Fibroblast of skin of left quadriceps (primary cell): ENCODE measurements around the gene GNMT.
"Not testable (repeated sequence)": the region's sequence is repeated elsewhere in the genome, so short reads cannot be mapped to it uniquely, and the experiment has no call there.

Experiments used
- DNase-seq, 2 experiments: peaks; one replicate each; pipeline ENCODE4 v3.0.0-alpha.2; 2013; ENCODE audit warnings: low read depth in 2 of 2

The GNMT gene

GRCh38 chr6:42941356-42941755 lies 19.2 kb upstream of the GNMT start:
- not testable (repeated sequence) for DNase-seq

GRCh38 chr6:42942444-42942843 lies 18.1 kb upstream of the GNMT start:
- DNase-seq, result no peak

- DNase-seq, result no peak
Observed at GRCh38 chr6:42947950-42948349, 12.6 kb upstream of the GNMT start.

- DNase-seq, result no peak
Observed at GRCh38 chr6:42952389-42952788, 8.2 kb upstream of the GNMT start.

- not testable (repeated sequence) for DNase-seq
Observed at GRCh38 chr6:42954405-42954804, 6.1 kb upstream of the GNMT start.

GRCh38 chr6:42958125-42958524 lies 2.4 kb upstream of the GNMT start:
- DNase-seq, result no peak

GRCh38 chr6:42959917-42960242 lies 674 bp upstream of the GNMT start:
- DNase-seq, result no peak

GRCh38 chr6:42961020-42961470 lies 491 bp downstream of the GNMT start:
- no peak for DNase-seq

GRCh38 chr6:42962096-42962495 lies 1.5 kb downstream of the GNMT start:
- DNase-seq, result no peak

- DNase-seq, result no peak
Observed at GRCh38 chr6:42962502-42963178, 2.1 kb downstream of the GNMT start.

GRCh38 chr6:42963179-42963854 lies 2.8 kb downstream of the GNMT start:
- no peak for DNase-seq

DNA sequence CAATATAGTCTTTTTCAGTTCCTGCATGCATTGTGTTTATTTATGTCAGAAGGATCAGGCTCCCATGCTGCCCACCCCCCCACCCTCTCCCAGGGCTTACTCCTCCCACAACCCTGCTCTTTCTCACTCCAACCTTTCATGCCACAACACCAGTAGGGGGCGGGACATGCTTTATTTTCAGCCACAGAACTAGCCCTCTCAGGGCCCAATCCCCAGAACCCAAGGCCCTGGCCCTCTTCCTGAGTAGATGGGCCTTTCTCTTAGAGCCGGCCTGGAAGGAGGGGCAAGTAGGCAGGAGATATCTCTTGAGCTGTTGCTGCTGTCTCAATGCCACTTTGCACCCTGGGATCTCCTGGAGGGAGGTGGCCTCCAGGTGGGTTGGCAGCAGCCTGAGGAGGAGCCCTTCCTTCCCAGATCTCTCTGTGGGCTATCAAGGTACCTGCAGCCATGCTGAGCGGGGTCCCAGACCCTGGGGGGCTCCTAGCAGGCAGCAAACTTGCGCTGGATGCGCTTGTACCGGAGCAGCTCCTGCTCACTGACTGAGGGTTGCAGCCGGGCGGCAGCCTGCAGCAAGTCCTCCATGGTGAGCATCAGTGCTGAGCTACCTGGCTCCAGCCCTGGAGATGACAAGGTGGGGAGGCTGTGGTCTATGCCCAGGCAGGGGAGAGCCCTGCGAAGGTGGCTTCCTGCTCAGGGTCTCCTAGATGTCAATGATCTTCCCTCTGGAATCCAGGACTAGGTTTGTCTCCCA lies 3.5 kb downstream of the GNMT start:
- DNase-seq, result no peak

DNA sequence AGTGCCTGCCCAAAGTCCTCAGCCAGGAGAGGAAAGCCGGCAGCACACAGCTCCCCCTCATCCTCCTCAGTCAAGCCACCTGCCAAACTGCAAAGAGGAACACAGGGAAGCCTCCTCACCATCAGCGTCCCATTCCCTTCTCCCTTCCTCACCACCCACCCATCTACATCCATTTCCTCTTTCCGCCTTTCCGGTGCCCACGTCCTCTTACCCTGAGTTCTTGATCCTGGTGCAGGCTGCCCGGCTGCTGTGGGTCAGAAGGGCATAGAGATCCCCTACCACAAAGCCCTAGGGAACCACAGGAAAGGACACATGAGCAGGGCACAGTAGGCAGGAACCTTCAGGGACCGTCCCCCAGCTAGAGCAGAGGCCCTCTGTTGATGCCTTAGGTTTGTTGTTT lies 6.0 kb downstream of the GNMT start:
- DNase-seq, result no peak

- no peak for DNase-seq
Observed at GRCh38 chr6:42967228-42967627, 6.7 kb downstream of the GNMT start.

- no peak for DNase-seq
Observed at GRCh38 chr6:42968126-42968701, 7.7 kb downstream of the GNMT start.

- DNase-seq, result no peak
Observed at GRCh38 chr6:42968783-42969182, 8.2 kb downstream of the GNMT start.

- no peak for DNase-seq
Observed at GRCh38 chr6:42969431-42969830, 8.9 kb downstream of the GNMT start.

DNA sequence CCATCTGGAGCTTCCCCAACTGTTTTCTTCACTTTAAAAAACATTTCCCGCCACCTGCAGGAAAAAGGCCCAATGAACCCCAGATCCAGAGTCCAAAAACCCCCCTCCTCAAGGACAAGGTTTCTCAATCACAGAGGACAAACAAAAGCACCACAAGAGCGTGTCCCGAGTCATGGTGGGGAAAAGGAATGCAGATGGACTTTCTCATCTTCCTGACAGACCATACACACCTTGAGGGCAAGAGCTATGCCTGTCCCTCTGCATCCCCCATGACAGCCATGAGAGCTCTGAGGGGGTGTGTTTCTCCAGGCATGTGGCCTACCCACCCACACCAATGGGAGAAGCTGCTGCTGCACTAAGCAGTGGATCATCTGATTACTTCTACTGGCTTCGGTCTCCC lies 9.4 kb downstream of the GNMT start:
- no peak for DNase-seq

DNA sequence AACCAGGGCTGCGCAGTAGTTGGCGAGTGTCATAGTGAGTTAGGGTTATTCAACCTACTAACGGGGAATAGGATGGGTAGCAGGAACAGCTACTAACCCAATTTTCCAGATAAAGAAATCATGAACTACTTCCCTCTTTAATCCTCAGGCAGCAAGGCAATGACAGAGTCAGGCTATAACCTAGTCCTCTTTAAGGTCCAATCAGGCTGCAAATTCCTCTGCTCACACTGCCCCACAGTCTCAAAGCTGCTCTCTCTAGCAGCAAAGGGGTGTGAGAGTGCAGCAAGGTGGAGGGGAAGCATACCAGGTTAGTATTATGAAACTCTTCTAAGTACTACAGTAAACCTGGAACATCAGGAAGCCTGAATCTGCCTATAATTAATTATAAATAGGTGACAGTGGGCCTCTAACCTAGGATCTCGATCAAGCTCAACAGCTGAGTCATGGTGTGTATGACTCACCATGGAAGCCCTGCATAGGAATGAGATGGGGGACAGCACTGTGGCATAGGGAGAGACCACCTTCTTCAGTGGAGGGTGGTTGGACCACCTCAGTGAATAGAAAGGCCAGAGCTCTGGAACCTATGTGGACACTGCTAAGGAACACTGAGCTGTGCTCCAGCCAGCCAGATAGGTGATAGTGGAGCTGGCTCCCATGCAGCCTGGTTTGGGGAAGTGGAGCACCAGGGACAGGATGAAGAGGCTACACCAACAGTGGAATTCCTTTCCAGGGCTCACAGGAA lies 10.5 kb downstream of the GNMT start:
- DNase-seq, result no peak

DNA sequence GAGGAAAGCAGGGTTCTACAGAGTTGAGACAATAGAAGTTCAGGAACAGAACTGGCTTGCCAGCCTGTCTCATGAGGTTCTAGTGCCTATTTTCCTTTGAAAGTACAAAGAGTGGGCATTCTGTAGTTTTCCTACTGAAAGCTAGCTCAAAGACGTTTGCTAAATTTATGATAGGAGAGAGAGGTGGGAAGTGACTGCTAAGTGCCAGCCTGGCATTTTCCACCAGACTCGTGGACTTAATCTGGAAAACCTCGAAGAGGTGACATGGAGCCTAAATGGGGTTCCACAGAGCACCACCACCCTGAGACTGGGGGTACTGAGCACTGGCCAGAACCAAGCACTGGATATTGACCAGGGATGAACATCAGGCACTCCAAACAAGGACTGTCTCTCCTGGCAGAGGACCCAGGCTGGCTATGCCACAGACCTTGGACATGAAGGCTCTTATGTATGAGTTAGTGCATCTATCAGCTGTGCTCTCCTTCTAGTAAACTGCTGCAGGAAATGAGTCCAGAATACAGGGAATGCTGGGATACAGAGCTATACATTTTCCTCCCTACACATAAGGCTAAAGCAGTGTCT lies 11.3 kb downstream of the GNMT start:
- DNase-seq, result no peak

- no peak for DNase-seq
Observed at GRCh38 chr6:42973926-42974325, 13.4 kb downstream of the GNMT start.
